OCI-LY7 (cell line): ENCODE measurements around the gene ING4. TPM values are rescaled to one million over a fixed set of nuclear protein-coding genes. Genes with fewer than 3 reads are reported as not detected.

Source experiments
- BruUV-seq: library from RNA; stranded (reverse); fragments of 400-500 nt; replicated peaks from 2 replicates; lab custom pipeline; 2021; lab: Mats Ljungman, UMichigan
- CTCF ChIA-PET: fragments of 300-600 bp; sonication (Branson Sonifier 250); formaldehyde crosslinking; loops from one replicate; lab custom pipeline; 2022; ENCODE audit warnings: antibody characterized with exemption; ENCODE audit not compliant: unreplicated experiment; lab: Charles Lee
- POLR2A ChIA-PET: fragments of 300-600 bp; sonication (Branson Sonifier 250); formaldehyde crosslinking; loops from one replicate; lab custom pipeline; 2022; ENCODE audit warnings: antibody characterized with exemption; lab: Charles Lee
- DNase-seq: peaks from one replicate; pipeline ENCODE4 v3.0.0-alpha.2; 2015; ENCODE audit warnings: low spot score
- H2AFZ ChIP-seq: fragments of 200-600 bp; sonication (generic), shearing (Covaris generic); 2 replicates; pipeline ENCODE4 v1.6.1; 2014; ENCODE audit warnings: mild to moderate bottlenecking, antibody characterized with exemption, low read length, moderate library complexity
- H3K27ac ChIP-seq: fragments of 200-600 bp; sonication (generic); 2 replicates; pipeline ENCODE4 v1.5.1; 2014; ENCODE audit warnings: mixed run types, low read depth, mild to moderate bottlenecking, moderate library complexity, low read length, inconsistent platforms; ENCODE audit not compliant: poor library complexity, severe bottlenecking
- H3K36me3 ChIP-seq: fragments of 200-600 bp; sonication (generic); 2 replicates; pipeline ENCODE4 v1.6.1; 2014; ENCODE audit warnings: mild to moderate bottlenecking, antibody characterized with exemption, low read length, moderate library complexity, mixed read lengths; ENCODE audit not compliant: insufficient read depth
- H3K4me1 ChIP-seq: fragments of 200-600 bp; sonication (generic); 2 replicates; pipeline ENCODE4 v1.5.1; 2014; ENCODE audit warnings: mild to moderate bottlenecking, low read length; ENCODE audit not compliant: insufficient read depth, poor library complexity, severe bottlenecking
- H3K4me2 ChIP-seq: fragments of 200-600 bp; sonication (generic); 2 replicates; pipeline ENCODE4 v1.6.1; 2014; ENCODE audit warnings: mild to moderate bottlenecking, low read length
- H3K4me3 ChIP-seq: fragments of 200-600 bp; sonication (generic); 2 replicates; pipeline ENCODE4 v1.5.1; 2014; ENCODE audit warnings: mild to moderate bottlenecking, low read depth, low read length; ENCODE audit not compliant: poor library complexity, severe bottlenecking
- H3K79me2 ChIP-seq: fragments of 200-600 bp; sonication (generic); 2 replicates; pipeline ENCODE4 v1.6.1; 2016; ENCODE audit warnings: low read depth, mild to moderate bottlenecking, low read length, moderate library complexity, mixed read lengths; ENCODE audit not compliant: insufficient read depth
- H3K9me2 ChIP-seq: fragments of 200-600 bp; sonication (generic); 2 replicates; pipeline ENCODE4 v1.6.1; 2016; ENCODE audit warnings: mild to moderate bottlenecking, low read length, mixed read lengths; ENCODE audit not compliant: insufficient read depth
- H3K9me3 ChIP-seq: fragments of 200-600 bp; sonication (generic); 2 replicates; pipeline ENCODE4 v1.6.1; 2014; ENCODE audit warnings: mild to moderate bottlenecking, mixed run types, low read length, mixed read lengths
- H4K20me1 ChIP-seq: fragments of 200-600 bp; sonication (generic); 2 replicates; pipeline ENCODE4 v1.6.1; 2014; ENCODE audit warnings: mild to moderate bottlenecking, antibody characterized with exemption, low read length, moderate library complexity, mixed read lengths; ENCODE audit not compliant: insufficient read depth
- CTCF ChIP-seq: fragments of 200-600 bp; sonication (generic); conservative IDR thresholded peaks from 2 replicates; pipeline ENCODE4 v1.5.1; 2014; ENCODE audit warnings: mild to moderate bottlenecking, antibody characterized with exemption, low read length, moderate library complexity, mixed read lengths
- EZH2phosphoT487 ChIP-seq: fragments of 200-600 bp; sonication (generic); IDR thresholded peaks from 2 replicates; pipeline ENCODE4 v1.6.1; 2018; ENCODE audit warnings: low read depth, borderline replicate concordance, mild to moderate bottlenecking, mixed run types, antibody characterized with exemption, low read length, moderate library complexity, mixed read lengths
- intact Hi-C: fragments of 100-400 bp; cut with micrococcal nuclease; formaldehyde crosslinking; loops from one replicate; pipeline ENCODE4 v1.10.0; 2022; ENCODE audit not compliant: unreplicated experiment
- total RNA-seq, 2 experiments: library from RNA; depleted of rRNA in 1 of 2; stranded (reverse); fragments of >200 nt in 1 of 2; shearing (Covaris generic) in 1 of 2; gene quantifications; 2 replicates each; pipeline ENCODE4 v1.2.3, GENCODE V29; 2014 to 2022

The ING4 gene
- total RNA-seq, 2 experiments from 2014 or later: 27.1 to 30.8 TPM

GRCh38 chr12:6666211-6666610 is 3.3 kb upstream of the ING4 start:
- ChIA-PET POLR2A (interaction anchor here (0.6 kb wide), 1 partner anchor 232 kb away, joined by 4 read pairs; no protein-coding TSS in a partner anchor), CTCF (no interaction called here)
- intact Hi-C loops: no loop called here
- DNase-seq: no peak
- Histone ChIP-seq H4K20me1 (no peaks in the 10 kb centered on the region), H3K4me1 (peaks cover 27% of the 10 kb centered on the region), H3K27ac (no peak overlapping the region), H3K4me3 (no peak overlapping the region), H3K36me3 (peaks cover 56% of the 10 kb centered on the region), H3K4me2 (no peak overlapping the region), H3K9me2 (no peaks in the 10 kb centered on the region), H3K79me2 (peaks cover 12% of the 10 kb centered on the region; the same call in 1 of the 2 replicates), H2AFZ (no peak overlapping the region), H3K9me3 (no peaks in the 10 kb centered on the region)
- TF ChIP-seq EZH2phosphoT487: no peak
- TF ChIP-seq CTCF: no peak
- no TSS peak for BruUV-seq

GRCh38 chr12:6664902-6665301 is 2.0 kb upstream of the ING4 start:
- CTCF ChIA-PET: no interaction called here
- BruUV-seq: no TSS peak
- H3K4me3 ChIP-seq: no peak overlapping the region
- no peak overlapping the region for H3K4me2 ChIP-seq
- no peak for DNase-seq
- H3K4me1 ChIP-seq: peaks cover 19% of the 10 kb centered on the region
- no peaks in the 10 kb centered on the region for H4K20me1 ChIP-seq
- POLR2A ChIA-PET: interaction anchor here (0.6 to 1.8 kb wide), 6 partner anchors 19 to 57 kb away, joined by 3 to 9 read pairs (median 4); partner anchors contain the start of gene ZNF384
- no peaks in the 10 kb centered on the region for H3K9me3 ChIP-seq
- peaks cover 12% of the 10 kb centered on the region; the same call in 1 of the 2 replicates for H3K79me2 ChIP-seq
- H3K36me3 ChIP-seq: peaks cover 43% of the 10 kb centered on the region
- no peak for TF ChIP-seq EZH2phosphoT487
- no peak for TF ChIP-seq CTCF
- H3K27ac ChIP-seq: no peak overlapping the region
- H3K9me2 ChIP-seq: no peaks in the 10 kb centered on the region
- intact Hi-C loops: no loop called here
- H2AFZ ChIP-seq: no peak overlapping the region

- no peak for DNase-seq
- Histone ChIP-seq H3K79me2 (peaks cover 12% of the 10 kb centered on the region; the same call in 1 of the 2 replicates), H2AFZ (peak overlapping the region; percentile 45; the same call in 1 of the 2 replicates), H3K4me1 (peaks cover 19% of the 10 kb centered on the region), H3K4me2 (peak overlapping the region; percentile 89), H3K36me3 (peaks cover 20% of the 10 kb centered on the region), H3K4me3 (peak overlapping the region; percentile 79), H3K9me3 (no peaks in the 10 kb centered on the region), H3K27ac (peak overlapping the region; percentile 0), H3K9me2 (no peaks in the 10 kb centered on the region), H4K20me1 (no peaks in the 10 kb centered on the region)
- no TSS peak for BruUV-seq
- POLR2A ChIA-PET: no interaction called here
- intact Hi-C loops: loop anchor here (2.0 kb wide), 2 partner anchors 30 to 46 kb away; no protein-coding TSS in a partner anchor
- TF ChIP-seq EZH2phosphoT487 (no peak), CTCF (no peak)
- CTCF ChIA-PET: no interaction called here
These were observed 365 bp downstream of the ING4 start for GRCh38 chr12:6662602-6662905.
